ENCODE measurements around the gene CRYZ.

CRYZ gene

DNA sequence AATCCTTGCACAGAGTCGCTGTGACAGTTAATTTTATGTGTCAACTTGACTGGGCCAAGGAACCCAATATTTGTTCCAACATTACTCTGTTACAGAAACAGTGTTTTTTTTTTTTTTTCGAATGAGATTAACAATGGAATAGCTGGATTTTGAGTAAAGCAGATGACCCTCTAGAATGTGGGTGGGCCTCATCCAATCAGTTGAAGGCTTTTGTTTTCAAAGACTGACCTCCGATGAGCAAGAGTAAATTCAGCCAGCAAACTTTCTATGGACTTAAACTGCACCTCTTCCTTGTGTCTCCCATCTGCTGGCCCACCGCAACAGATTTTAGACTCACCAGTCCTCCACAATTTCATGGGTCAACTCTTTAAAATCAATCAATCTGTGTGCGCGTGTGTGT, 17.0 kb downstream of the CRYZ start:
- H3K27me3 ChIP-seq = no peaks in the 10 kb centered on the region
- H3K9ac ChIP-seq = no peak overlapping the region
- no peak for TF ChIP-seq Cebpa-rat (IDR thresholded peaks at IDR 0.05)
- peaks cover 53 to 98% (median 72%) of the 10 kb centered on the region in 11 experiments for H3K36me3 ChIP-seq
- H3K4me1 ChIP-seq = no peaks in the 10 kb centered on the region
- H3K4me2 ChIP-seq = no peak overlapping the region
- H3K9me3 ChIP-seq (replicated peaks in 1 of 11) = no peaks in the 10 kb centered on the region
- no peaks in the 10 kb centered on the region for H4K20me1 ChIP-seq
- H3K4me3 ChIP-seq = no peak overlapping the region
- H3K27ac ChIP-seq = no peak overlapping the region

DNA sequence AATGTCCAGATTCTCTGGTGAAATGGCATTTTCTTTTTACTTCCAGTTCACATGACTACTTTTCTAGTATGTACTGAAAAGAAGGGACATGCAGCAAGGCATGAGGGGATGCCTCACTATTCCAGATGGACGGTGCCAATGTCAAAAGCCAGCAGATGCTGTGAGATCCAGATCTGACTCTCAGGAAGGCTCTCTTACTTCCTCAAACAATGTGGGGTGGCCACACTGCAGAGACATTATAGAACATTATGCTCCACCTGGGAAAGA, 17.7 kb downstream of the CRYZ start:
- TF ChIP-seq Cebpa-rat (IDR thresholded peaks at IDR 0.05) = no peak
- Histone ChIP-seq H3K9ac (no peak overlapping the region), H3K36me3 (peaks cover 52 to 98% (median 66%) of the 10 kb centered on the region in 11 experiments), H3K4me2 (no peak overlapping the region), H3K27me3 (no peaks in the 10 kb centered on the region), H3K4me3 (no peak overlapping the region), H3K9me3 (replicated peaks in 1 of 11) (no peaks in the 10 kb centered on the region), H3K4me1 (no peaks in the 10 kb centered on the region), H4K20me1 (no peaks in the 10 kb centered on the region), H3K27ac (no peak overlapping the region)

DNA sequence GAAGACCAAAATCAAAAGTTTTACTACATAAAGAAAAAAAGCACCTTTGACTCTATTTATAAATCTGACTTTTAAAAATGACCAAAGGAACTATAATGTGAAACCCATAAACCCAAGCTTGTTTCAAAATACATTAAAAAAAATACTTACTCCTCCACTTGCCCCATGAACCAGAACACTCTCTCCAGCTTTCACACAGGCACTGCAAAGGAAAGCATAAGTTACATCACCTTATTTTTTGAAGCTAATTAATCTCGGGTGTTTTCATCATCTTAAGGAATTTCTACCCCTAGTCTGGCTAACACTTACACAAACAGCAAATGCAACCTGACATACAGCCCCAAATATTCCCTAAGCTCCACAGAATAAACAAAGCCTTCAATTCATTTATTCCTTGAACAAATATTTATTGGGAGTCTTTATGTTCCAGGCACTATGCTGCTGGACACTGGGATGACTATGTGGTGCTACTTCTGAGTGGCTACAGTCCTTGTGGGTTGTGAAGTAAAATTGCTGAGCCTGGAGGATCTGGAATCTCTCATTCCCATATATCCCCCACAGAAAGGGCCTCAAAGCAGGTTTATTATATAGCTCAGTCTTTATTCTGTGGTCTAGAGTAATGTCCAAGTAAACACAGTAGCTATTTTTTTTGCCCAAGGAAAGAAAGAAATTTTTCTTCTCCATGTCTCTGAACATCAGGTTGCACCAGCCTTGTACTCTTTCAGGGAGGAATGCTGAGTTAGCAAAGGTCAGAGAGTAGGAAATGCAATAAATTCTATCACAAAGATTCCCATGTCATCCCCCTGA, 18.2 kb downstream of the CRYZ start:
- no peaks in the 10 kb centered on the region for H3K4me1 ChIP-seq
- no peaks in the 10 kb centered on the region for H4K20me1 ChIP-seq
- H3K4me2 ChIP-seq = no peak overlapping the region
- H3K27me3 ChIP-seq = no peaks in the 10 kb centered on the region
- H3K9ac ChIP-seq = no peak overlapping the region
- no peak for TF ChIP-seq Cebpa-rat (IDR thresholded peaks at IDR 0.05)
- peaks cover 47 to 98% (median 61%) of the 10 kb centered on the region in 11 experiments for H3K36me3 ChIP-seq
- no peak overlapping the region for H3K4me3 ChIP-seq
- no peak overlapping the region for H3K27ac ChIP-seq
- H3K9me3 ChIP-seq (replicated peaks in 1 of 11) = no peaks in the 10 kb centered on the region

DNA sequence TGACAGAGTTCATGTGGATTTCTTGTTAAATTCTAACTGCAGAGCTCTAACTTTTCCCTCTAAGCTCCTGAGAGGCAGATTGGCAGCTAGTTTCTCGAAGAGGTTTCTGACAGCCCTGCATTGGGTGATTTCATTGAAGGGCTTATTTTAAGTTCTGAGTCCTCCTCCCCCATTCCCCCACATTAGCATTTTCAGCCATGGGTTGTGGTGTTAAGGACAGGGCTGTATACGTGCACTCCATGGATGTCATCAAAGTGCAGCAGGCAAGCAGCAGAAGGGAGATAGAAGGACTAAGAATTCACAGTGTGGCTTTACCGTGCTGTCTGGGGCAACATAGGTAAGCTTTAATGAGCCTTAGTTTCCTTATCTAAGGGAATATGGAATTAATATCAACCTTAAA, 19.0 kb downstream of the CRYZ start:
- H3K9ac ChIP-seq = no peak overlapping the region

DNA sequence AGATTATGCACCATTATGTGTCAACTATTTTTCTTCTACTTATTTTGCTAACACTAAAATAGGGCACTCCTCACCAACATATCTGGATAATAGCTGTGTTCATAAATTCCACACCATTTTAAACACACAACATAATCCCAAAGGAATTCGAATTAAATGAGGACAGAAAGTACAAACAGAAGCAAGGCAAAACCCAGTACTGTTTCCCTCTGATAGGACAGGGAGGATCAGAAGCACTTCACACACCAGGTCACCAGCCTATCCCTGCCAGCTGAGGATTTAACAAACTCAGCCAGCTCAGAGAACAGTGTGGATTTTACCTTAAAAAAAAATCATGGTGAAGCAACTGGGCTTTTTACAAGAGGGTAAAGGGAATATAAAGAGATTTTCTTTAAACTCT, 20.0 kb downstream of the CRYZ start:
- H3K27ac ChIP-seq = no peak overlapping the region
- no peaks in the 10 kb centered on the region for H3K27me3 ChIP-seq
- H3K9ac ChIP-seq = no peak overlapping the region
- H3K4me3 ChIP-seq = no peak overlapping the region
- H3K36me3 ChIP-seq = peaks cover 42 to 98% (median 63%) of the 10 kb centered on the region in 11 experiments
- no peaks in the 10 kb centered on the region for H3K9me3 ChIP-seq (replicated peaks in 1 of 11)
- H3K4me1 ChIP-seq = no peaks in the 10 kb centered on the region
- no peak for TF ChIP-seq Cebpa-rat (IDR thresholded peaks at IDR 0.05)
- H3K4me2 ChIP-seq = no peak overlapping the region
- no peaks in the 10 kb centered on the region for H4K20me1 ChIP-seq

More for the DNA sequence above, 19.0 kb downstream of the CRYZ start:
- Histone ChIP-seq H3K9me3 (replicated peaks in 1 of 11) (no peaks in the 10 kb centered on the region), H3K27ac (no peak overlapping the region), H3K4me1 (no peaks in the 10 kb centered on the region), H4K20me1 (no peaks in the 10 kb centered on the region), H3K27me3 (no peaks in the 10 kb centered on the region), H3K4me3 (no peak overlapping the region), H3K36me3 (peaks cover 48 to 98% (median 61%) of the 10 kb centered on the region in 11 experiments), H3K4me2 (no peak overlapping the region)
- no peak for TF ChIP-seq Cebpa-rat (IDR thresholded peaks at IDR 0.05)

DNA sequence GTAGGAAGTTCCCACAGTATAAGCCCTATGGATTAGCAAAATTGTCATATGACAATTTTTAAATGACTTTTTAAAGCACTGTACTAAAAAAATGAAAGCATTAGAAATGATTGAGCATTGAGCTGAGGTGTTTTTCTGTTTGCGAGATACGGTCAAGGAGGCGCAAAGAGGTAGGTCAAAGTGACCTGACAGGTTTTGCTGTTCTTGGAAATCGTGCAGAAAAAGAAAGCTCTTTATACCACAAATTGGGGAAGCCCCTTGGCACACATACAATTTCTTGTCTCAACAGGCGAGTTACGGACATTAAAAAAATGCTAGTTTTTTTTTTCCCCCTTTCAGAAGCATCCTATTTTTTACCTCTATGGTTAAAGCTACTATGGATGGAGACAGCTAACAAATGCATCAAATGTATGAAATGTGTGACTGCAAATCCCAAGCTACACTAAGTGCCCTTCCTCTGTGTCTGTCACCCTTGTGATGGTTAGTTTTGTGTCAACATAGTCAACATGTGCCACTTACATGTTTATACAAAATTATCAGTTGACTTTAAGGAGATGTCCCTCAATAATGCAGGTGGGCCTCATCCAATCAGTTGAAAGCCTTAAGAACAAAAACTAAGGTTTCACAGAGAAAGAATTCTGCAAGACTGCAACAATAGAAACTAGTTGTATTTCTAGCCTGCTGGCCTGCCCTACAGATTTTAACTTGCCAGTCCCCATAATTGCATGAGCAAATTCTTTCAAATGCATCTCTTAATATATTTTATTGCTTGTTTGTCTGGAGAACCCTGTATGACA, 29.3 kb downstream of the CRYZ start:
- Histone ChIP-seq H4K20me1 (no peaks in the 10 kb centered on the region), H3K4me1 (no peaks in the 10 kb centered on the region), H3K27ac (no peak overlapping the region), H3K4me2 (no peak overlapping the region), H3K36me3 (peaks cover 17 to 53% (median 41%) of the 10 kb centered on the region in 11 experiments), H3K9me3 (replicated peaks in 1 of 11) (no peaks in the 10 kb centered on the region), H3K27me3 (no peaks in the 10 kb centered on the region), H3K4me3 (no peak overlapping the region), H3K9ac (no peak overlapping the region)
- TF ChIP-seq Cebpa-rat (IDR thresholded peaks at IDR 0.05) = no peak

DNA sequence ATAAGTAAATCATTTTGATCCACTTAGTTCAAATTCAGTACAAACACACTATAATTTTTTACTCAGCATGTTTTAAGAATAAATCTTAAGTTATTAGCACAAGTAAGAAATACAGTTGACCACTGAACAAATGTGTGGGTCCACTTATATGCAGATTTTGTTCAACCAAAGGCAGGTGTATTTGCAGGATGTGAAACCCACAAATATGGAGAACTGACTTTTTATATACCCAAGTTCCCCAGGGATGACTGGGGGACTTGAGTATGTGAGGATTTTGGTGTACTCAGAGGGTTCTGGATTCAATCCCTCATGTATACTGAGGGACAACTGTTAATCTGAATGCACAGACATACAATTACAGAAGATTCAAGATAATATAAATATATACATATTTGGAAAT, 33.5 kb downstream of the CRYZ start:
- Histone ChIP-seq H3K27ac (no peak overlapping the region), H3K4me1 (no peaks in the 10 kb centered on the region), H3K9me3 (replicated peaks in 1 of 11) (no peaks in the 10 kb centered on the region), H3K4me3 (no peak overlapping the region), H3K4me2 (no peak overlapping the region; a peak in 1 of 22 replicates), H3K9ac (no peak overlapping the region), H3K36me3 (peaks cover 3 to 21% (median 12%) of the 10 kb centered on the region in 11 experiments; a peak in 17 of 22 replicates), H3K27me3 (no peaks in the 10 kb centered on the region), H4K20me1 (no peaks in the 10 kb centered on the region)
- no peak for TF ChIP-seq Cebpa-rat (IDR thresholded peaks at IDR 0.05)

DNA sequence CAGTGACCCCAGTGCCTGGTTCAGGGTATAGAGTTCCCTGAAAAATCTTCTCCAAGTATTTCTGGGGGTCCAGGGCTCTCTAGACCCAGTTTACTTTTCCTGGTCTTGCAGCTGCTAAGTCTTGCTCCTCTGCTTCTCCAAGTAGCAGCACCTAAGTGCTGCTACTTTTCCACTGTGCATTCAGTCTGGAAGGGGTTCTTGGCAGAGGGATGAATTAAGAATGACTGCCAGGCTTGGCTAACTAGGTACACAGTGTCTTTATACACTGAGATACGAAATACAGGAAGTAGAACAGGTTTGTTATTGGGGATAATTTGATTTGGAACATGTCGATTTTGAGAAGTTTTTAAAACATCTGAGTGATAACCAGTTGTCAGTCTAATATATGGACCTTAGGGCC, 35.0 kb downstream of the CRYZ start:
- H3K9ac ChIP-seq = no peak overlapping the region
- H3K4me2 ChIP-seq = no peak overlapping the region
- H3K9me3 ChIP-seq (replicated peaks in 1 of 11) = no peaks in the 10 kb centered on the region
- H4K20me1 ChIP-seq = no peaks in the 10 kb centered on the region
- no peaks in the 10 kb centered on the region for H3K27me3 ChIP-seq
- TF ChIP-seq Cebpa-rat (IDR thresholded peaks at IDR 0.05) = no peak
- H3K4me1 ChIP-seq = no peaks in the 10 kb centered on the region
- peaks cover 0 to 6% (median 0%) of the 10 kb centered on the region in 11 experiments; a peak in 2 of 22 replicates for H3K36me3 ChIP-seq
- no peak overlapping the region for H3K27ac ChIP-seq
- no peak overlapping the region for H3K4me3 ChIP-seq

DNA sequence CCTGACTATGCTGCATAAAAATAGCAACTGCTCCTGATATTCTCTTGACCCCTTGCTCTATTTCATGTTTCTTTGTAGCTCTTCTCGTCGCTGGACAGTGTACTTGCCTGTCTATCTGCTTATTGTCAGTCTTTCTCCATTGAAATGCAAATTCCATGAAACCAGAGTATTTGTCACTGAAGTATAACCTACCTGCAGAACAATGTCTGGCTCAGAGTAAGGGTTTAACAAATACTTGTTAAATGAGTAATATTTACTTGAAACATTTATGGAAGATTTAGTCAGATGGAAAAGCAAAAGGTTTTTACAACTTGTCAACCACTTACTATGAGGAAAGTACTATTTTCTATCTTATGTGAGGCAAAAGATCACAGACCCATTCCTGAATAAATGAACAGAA, 39.4 kb downstream of the CRYZ start:
- H3K36me3 ChIP-seq = no peaks in the 10 kb centered on the region
- no peak for TF ChIP-seq Cebpa-rat (IDR thresholded peaks at IDR 0.05)
- H3K9me3 ChIP-seq (replicated peaks in 1 of 11) = no peaks in the 10 kb centered on the region
- H4K20me1 ChIP-seq = no peaks in the 10 kb centered on the region
- no peak overlapping the region for H3K4me2 ChIP-seq
- no peak overlapping the region for H3K4me3 ChIP-seq
- no peak overlapping the region for H3K9ac ChIP-seq
- H3K27me3 ChIP-seq = no peaks in the 10 kb centered on the region
- no peak overlapping the region for H3K27ac ChIP-seq
- H3K4me1 ChIP-seq = no peaks in the 10 kb centered on the region

DNA sequence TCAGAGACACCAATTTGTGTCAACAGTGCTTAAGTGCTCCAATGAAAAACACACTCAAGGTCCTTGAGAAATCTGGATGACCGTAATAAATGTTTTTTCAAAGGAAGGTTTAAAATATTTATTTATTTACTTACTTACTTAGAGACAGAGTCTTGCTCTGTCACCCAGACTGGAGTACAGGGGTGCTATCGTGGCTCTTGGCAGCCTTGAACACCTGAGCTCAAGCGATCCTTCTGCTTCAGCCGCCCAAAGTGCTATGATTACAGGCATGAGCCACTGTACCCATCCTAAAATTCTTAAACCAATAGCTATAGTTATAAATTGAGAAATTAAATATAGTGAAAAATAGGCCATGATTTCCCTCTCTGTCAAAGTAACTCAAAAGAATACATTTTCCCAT, 41.9 kb downstream of the CRYZ start:
- no peaks in the 10 kb centered on the region for H3K9me3 ChIP-seq (replicated peaks in 1 of 11)
- no peaks in the 10 kb centered on the region for H3K36me3 ChIP-seq
- no peak overlapping the region for H3K27ac ChIP-seq
- H3K9ac ChIP-seq = no peak overlapping the region
- no peaks in the 10 kb centered on the region for H4K20me1 ChIP-seq
- no peak for TF ChIP-seq Cebpa-rat (IDR thresholded peaks at IDR 0.05)
- no peaks in the 10 kb centered on the region for H3K27me3 ChIP-seq
- no peak overlapping the region for H3K4me3 ChIP-seq
- H3K4me2 ChIP-seq = no peak overlapping the region
- no peaks in the 10 kb centered on the region for H3K4me1 ChIP-seq
